NCI-H460 (cell line): ENCODE results near the gene ADNP2. TPM values are rescaled to one million over a fixed set of nuclear protein-coding genes. Genes with fewer than 3 reads are reported as not detected.

Source experiments
- DNase-seq: peaks from one replicate; pipeline ENCODE4 v3.0.0-alpha.2; 2016; ENCODE audit warnings: low read depth; ENCODE audit errors: extremely low read depth
- polyA plus RNA-seq: library from polyadenylated mRNA; depleted of rRNA; stranded (reverse); fragments of >200 nt; gene quantifications from 2 replicates; pipeline ENCODE4 v1.2.3, GENCODE V29; 2014; cell fraction: nucleus; rRNA removed
- total RNA-seq: library from RNA; depleted of rRNA; stranded (reverse); fragments of >200 nt; shearing (Covaris generic); gene quantifications from 2 replicates; pipeline ENCODE4 v1.2.3, GENCODE V29; 2014; rRNA removed

The ADNP2 gene
- total RNA-seq: 19.0 and 21.0 TPM in 2 replicates
- 11.3 and 13.5 TPM in 2 replicates for polyA plus RNA-seq

- peak; percentile 93 for DNase-seq
These were observed at the start of gene ADNP2 for GRCh38 chr18:80108739-80109675. ADNP2 (plus strand) TSS chr18:80109262; CDS start chr18:80117543, 8,281 bp downstream.

DNA sequence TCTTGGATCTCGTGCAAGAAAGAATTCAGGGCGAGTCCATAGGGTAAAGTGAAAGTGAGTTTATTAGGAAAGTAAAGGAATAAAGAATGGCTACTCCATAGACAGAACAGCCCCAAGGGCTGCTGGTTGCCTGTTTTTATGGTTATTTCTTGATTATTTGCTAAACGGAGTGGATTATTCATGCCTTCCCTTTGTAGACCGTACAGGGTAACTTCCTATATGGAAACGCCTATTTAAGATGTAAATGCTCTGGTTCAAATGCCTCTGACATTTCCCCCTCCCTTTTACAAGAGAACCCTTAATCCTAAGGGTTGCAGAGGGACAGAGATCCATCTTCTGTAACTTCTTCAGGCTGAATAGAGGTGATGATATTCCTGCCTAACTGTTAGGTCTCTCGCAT, 49.1 kb upstream of the ADNP2 start:
- no peak for DNase-seq

GRCh38 chr18:80065705-80066104, 43.4 kb upstream of the ADNP2 start:
- DNase-seq: no peak

DNA sequence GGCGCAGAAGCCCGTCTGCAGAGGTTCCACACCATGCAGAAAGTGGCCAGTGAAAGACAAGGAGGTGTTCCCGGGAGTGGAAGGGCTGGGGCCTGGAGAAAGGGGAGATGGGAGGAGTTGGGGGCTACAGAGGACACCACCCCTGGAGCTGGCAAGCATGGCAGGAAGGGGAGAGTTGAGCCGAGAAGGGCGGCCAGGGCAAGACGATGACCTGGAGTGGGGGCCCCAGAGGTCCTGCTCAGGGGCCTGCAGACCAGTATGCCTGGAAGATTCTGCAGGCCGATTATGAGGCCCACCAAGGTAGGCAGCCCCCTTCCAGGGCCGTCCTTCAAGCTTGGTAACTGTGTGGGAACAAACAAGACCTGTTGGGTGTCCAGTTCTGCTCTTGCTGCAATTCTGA, 41.7 kb upstream of the ADNP2 start:
- no peak for DNase-seq

DNA sequence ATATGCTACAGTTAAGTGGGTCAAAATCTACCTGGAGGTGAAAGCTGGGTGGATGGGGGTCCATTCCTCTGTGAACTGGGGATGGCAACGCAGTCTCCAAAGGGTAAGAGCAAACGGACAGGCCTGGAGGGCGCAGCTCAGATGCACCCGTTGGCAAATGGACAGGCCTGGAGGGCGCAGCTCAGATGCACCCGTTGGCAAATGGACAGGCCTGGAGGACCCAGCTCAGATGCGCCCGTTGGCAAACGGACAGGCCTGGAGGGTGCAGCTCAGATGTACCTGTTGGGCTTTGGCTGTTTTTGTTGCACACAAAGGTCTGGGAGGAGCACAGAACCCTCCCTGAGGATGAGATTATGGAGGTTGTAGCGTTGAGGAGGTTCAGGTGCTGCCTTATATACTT, 41.2 kb upstream of the ADNP2 start:
- DNase-seq: no peak

GRCh38 chr18:80068571-80069272, 40.3 kb upstream of the ADNP2 start:
- no peak for DNase-seq

GRCh38 chr18:80070825-80071224, 38.2 kb upstream of the ADNP2 start:
- no peak for DNase-seq

DNA sequence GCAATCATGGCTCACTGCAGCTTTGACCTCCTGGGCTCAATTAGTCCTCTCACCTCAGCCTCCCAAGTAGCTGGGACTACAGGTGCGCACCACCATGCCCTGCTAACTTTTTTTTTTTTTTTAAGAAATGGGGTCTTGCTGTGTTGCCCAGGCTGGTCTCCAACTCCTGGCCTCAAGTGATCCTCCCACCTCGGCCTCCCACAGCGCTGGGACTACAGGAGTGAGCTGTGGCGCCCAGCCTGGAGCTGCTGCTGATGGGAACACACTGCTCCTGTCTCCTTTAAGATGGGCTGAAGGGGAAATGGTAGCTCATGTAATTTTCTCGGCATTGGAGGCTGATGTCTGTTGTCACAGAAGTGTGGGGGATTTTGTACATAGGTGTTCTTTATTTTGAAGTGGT, 34.9 kb upstream of the ADNP2 start:
- no peak for DNase-seq

- DNase-seq: no peak
These were observed 34.4 kb upstream of the ADNP2 start for GRCh38 chr18:80074697-80075096.

GRCh38 chr18:80075940-80076339, 33.1 kb upstream of the ADNP2 start:
- no peak for DNase-seq

DNA sequence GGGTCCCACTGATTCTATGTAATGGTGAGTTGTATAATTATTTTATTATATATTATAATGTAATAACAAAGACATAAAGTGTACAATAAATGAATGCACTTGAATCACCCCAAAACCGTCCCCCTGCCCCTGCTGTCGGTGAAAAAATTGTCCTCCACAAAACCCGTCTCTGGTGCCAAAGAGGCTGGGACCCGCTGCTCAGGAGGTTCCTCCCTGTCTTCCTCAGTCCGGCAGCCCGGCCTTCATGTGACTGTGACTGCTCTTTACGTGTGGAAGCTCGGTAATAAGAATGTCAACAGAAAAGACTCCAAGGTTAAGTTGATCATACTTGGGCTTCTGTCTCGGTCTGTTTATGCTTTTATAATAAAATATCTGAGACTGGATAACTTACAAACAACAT, 32.7 kb upstream of the ADNP2 start:
- no peak for DNase-seq

GRCh38 chr18:80077873-80078272, 31.2 kb upstream of the ADNP2 start:
- DNase-seq: no peak

DNA sequence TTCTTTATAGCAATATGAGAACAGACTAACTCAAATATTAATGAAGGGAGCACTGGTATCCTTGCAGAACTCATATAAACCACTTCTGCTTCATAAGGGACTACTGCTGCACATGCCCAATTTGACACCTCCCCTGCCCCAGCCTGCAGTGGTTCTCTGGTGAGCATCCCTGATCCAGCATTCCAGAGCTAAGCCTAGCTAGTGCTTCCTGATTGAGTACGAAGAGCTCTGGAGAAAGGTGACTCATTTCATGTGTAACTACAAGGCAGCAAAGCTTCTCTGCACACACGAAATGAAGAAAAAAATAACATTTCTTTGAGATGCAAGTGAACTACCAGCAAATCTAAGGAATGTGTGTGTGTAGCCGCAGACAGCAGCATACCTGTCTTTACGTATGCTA, 22.8 kb upstream of the ADNP2 start:
- DNase-seq: no peak

- no peak for DNase-seq
These were observed 21.0 kb upstream of the ADNP2 start for GRCh38 chr18:80088036-80088435.

DNA sequence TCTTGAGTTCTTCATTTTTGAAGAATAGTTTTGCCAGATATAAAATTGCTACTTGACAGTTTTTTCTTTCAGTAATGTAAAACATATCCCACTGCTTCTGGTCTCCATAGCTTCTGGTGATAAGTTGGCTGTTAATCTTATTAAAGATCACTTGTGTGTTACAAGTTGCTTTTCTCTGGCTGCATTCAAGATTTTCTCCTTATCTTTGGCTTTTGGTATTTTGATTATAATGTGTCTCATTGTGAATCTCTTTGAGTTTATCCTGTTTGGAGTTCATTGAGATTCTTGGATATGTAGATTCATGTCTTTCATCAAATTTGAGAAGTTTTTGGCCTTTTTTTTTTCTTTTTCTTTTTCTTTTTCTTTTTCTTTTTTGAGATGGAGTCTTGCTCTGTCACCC, 20.2 kb upstream of the ADNP2 start:
- no peak for DNase-seq

- DNase-seq: no peak
These were observed 13.6 kb upstream of the ADNP2 start for GRCh38 chr18:80095414-80095813.

DNA sequence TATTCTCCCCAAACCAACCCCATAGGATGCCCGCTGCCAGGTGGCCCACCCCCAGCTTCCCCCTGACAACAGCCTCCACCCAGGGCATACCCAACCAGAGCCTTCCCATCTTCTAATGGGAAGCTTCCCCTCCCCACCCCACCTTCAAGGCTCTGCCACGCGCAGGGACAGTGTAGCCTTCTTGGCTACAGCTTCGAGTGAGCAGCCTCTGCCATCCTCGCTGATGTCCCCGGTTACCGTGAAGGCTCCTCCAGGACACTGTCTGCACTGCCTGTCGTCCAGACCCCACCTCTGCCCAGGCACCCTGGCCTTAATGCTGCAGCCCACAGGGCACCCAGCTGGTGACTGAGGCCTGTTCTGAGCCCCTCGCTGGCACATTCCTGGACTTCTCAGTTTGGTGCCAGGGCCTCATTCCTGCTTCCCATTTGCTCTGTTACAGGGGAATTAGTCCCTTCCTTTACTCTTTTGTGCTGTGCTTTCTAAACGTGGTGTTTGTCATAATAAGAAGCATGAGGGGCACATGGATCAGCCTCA, 13.0 kb upstream of the ADNP2 start:
- no peak for DNase-seq

- DNase-seq: no peak
These were observed 11.9 kb upstream of the ADNP2 start for GRCh38 chr18:80097201-80097600.

DNA sequence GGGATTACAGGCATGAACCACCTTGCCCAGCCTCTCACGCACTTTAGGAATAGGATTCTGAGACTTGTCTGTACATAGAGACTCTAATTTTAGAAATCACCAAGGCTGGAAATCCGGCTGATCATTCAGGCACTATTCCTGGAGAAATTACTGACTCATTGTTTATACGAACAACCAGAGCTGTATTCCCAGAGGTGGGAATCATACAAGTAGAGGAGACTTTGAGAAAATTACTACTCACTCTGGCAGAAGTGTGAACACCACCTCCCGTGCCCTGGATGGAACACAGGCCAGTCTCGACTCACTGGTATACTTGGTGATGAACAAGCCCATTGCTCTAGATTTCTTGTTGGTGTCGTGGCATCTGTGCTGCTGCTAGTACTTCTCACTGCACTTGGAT, 5.8 kb upstream of the ADNP2 start:
- DNase-seq: no peak

GRCh38 chr18:80104364-80104779, 4.7 kb upstream of the ADNP2 start:
- no peak for DNase-seq

DNA sequence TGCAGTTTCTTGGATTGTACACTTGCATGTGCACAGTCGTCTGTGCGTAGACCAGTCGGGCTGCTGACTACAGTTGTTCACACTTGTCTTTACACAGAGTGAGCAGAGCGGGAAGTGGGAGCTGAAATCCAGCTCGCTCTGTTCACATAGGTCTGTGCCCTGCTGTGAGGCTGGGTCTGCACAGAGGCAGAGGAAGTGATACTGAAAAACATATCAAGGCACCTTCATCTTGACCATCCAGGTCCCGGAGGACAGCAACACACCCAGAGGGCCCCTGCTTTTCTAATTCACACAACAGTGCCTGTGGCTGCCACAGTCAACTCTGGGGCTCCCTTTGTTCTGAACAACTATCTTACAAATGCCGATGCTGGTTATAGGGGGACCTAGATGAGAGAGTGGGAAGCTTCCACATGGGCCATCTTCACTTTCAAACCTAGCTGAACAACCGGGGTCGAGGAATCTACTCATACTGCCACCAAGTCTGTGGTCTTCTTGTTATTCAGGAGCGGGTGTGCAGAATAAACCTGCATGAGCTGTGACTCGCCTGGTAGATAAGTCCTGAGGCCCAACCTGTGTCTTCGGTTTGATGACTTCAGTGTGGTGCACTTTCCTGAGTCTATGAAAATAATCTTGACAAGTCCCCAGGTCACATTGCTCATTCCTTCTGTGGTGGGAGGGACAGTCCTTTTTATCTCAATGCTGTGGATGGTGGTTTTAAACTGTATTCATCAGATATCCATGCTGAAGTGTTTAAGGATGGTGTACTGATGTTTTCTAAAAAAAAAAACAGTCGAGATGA, 3.5 kb upstream of the ADNP2 start:
- DNase-seq: no peak
